Measurements from ENCODE around the gene ATP10A. TPM values are rescaled to one million over a fixed set of nuclear protein-coding genes. Genes with fewer than 3 reads are reported as not detected.

ATP10A gene
- total RNA-seq, 1 donor from 2014 or later: 1.2 TPM

Small RNA genes lying within 50 kb of the gene (microRNA-seq; reads per million reads assigned to microRNA genes)
- not detected for gene MIR4715

All from myocyte (in vitro differentiated cells).